CD4-positive, CD25-positive, alpha-beta regulatory T cell (primary cell): ENCODE data around the gene HOMEZ. TPM values are rescaled to one million over a fixed set of nuclear protein-coding genes. Genes with fewer than 3 reads are reported as not detected.
"Not testable (repeated sequence)": the region's sequence is repeated elsewhere in the genome, so short reads cannot be mapped to it uniquely, and the experiment has no call there.

Experiments used
- ATAC-seq, 2 donors: fragments of 150-1000 bp; cut with Tn5 transposase; one replicate each; pipeline ENCODE4 v1.10.0; 2021; ENCODE audit warnings: low read depth in 2 of 2, moderate number of reproducible peaks in 2 of 2, moderate library complexity in 1 of 2
- DNase-seq, 3 donors: peaks; one replicate each; pipeline versions ENCODE4 v3.0.0 to v3.0.0-alpha.2; 2012 to 2022; ENCODE audit warnings: mixed read lengths in 1 of 3
- H3K27ac ChIP-seq: one replicate; pipeline ENCODE4 v1.7.0; 2013; ENCODE audit warnings: mild to moderate bottlenecking, low read length; ENCODE audit not compliant: insufficient read depth, poor library complexity, severe bottlenecking
- H3K27me3 ChIP-seq: one replicate; pipeline ENCODE4 v1.7.0; 2013; ENCODE audit warnings: low read length; ENCODE audit not compliant: control insufficient read depth, insufficient read depth
- H3K36me3 ChIP-seq: one replicate; pipeline ENCODE4 v1.7.0; 2013; ENCODE audit warnings: mild to moderate bottlenecking, low read length, moderate library complexity; ENCODE audit not compliant: control insufficient read depth, insufficient read depth
- H3K4me1 ChIP-seq: 2 replicates; pipeline ENCODE4 v1.7.0; 2013; ENCODE audit warnings: mild to moderate bottlenecking, low read length; ENCODE audit not compliant: insufficient read depth, control insufficient read depth, poor library complexity, severe bottlenecking
- H3K4me3 ChIP-seq: one replicate; pipeline ENCODE4 v1.7.0; 2013; ENCODE audit warnings: low read depth, mild to moderate bottlenecking, low read length, moderate library complexity
- H3K9me3 ChIP-seq, 2 experiments: 1 replicate in 1 of 2; 2 replicates in 1 of 2; pipeline ENCODE4 v1.7.0; 2013; ENCODE audit warnings: low read length in 2 of 2, mild to moderate bottlenecking in 1 of 2, moderate library complexity in 1 of 2; ENCODE audit not compliant: control insufficient read depth in 2 of 2
- H3K27ac Mint-ChIP-seq, 3 donors: one replicate each; pipeline ENCODE4 v1.8.0; 2020 to 2022; ENCODE audit warnings: mild to moderate bottlenecking in 3 of 3, mixed read lengths in 3 of 3, moderate library complexity in 2 of 3
- H3K27me3 Mint-ChIP-seq: one replicate; pipeline ENCODE4 v1.8.0; 2022; ENCODE audit warnings: mild to moderate bottlenecking, mixed read lengths
- H3K36me3 Mint-ChIP-seq: one replicate; pipeline ENCODE4 v1.8.0; 2020; ENCODE audit warnings: mixed read lengths
- H3K4me1 Mint-ChIP-seq, 4 donors: one replicate each; pipeline ENCODE4 v1.8.0; 2020 to 2022; ENCODE audit warnings: mixed read lengths in 4 of 4, mild to moderate bottlenecking in 1 of 4
- H3K4me3 Mint-ChIP-seq, 4 donors: one replicate each; pipeline ENCODE4 v1.8.0; 2020 to 2022; ENCODE audit warnings: mild to moderate bottlenecking in 4 of 4, mixed read lengths in 4 of 4, moderate library complexity in 3 of 4
- H3K9me3 Mint-ChIP-seq, 7 donors: one replicate each; pipeline ENCODE4 v1.8.0; 2020 to 2022; ENCODE audit warnings: mixed read lengths in 7 of 7, mild to moderate bottlenecking in 3 of 7, moderate library complexity in 2 of 7
- polyA plus RNA-seq, 4 donors: library from polyadenylated mRNA; unstranded; fragments of 300-500 nt; fragmentation: Illumina TruSeq; gene quantifications; one replicate each; pipeline ENCODE4 v1.2.3, GENCODE V29; 2021
- total RNA-seq: library from RNA; stranded (reverse); gene quantifications from one replicate; pipeline ENCODE4 v1.2.3, GENCODE V29; 2022

The HOMEZ gene
- total and polyA plus RNA-seq, 5 donors from 2014 or later = 3.3 to 7.4 (median 6.0) TPM

DNA sequence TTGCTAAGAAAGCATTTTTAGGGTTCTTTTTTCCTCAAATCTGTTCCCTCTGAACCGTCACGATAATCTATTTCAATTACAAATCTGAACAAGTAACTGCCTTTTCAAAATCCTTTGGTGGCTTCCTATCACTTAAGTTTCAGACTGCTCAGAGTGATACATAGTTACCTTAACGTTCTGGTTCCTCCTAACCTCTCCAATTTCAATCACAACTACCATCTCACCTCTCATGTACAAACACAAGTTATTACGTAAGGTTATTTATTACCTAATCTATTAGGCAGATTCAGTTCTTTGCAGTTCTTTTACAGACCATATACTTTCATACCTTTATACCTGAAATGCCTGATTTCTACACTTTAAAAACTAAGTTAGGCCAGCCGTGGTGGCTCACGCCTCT is 36.1 kb downstream of the HOMEZ start:
- no peak for ATAC-seq
- Mint-ChIP-seq H3K4me3 (no peak overlapping the region), H3K27me3 (peaks cover 34% of the 10 kb centered on the region), H3K9me3 (no peaks in the 10 kb centered on the region), H3K4me1 (no peaks in the 10 kb centered on the region), H3K36me3 (no peaks in the 10 kb centered on the region), H3K27ac (no peak overlapping the region)
- H3K4me3 ChIP-seq = no peak overlapping the region
- H3K27me3 ChIP-seq = peaks cover 2% of the 10 kb centered on the region
- H3K4me1 ChIP-seq = no peaks in the 10 kb centered on the region
- DNase-seq = no peak
- no peaks in the 10 kb centered on the region for H3K9me3 ChIP-seq
- H3K27ac ChIP-seq = no peak overlapping the region
- no peaks in the 10 kb centered on the region for H3K36me3 ChIP-seq

DNA sequence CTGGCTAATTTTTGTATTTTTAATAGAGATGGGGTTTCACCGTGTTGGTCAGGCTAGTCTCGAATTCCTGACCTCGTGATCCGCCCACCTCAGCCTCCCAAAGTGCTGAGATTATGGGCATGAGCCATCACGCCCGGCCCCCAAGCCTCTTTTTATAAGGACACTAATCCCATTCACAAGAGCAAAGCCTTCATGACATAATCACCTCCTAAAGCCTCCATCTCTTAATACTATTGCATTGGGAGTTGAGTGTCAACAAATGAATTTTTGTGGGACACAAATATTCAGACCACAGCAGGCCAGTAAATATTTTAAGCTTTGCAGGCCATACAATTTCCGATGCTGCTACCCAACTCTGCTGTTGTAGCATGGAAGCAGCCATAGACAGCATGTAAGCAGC is 37.3 kb downstream of the HOMEZ start:
- no peak for DNase-seq
- Mint-ChIP-seq H3K4me3 (no peak overlapping the region), H3K27me3 (peaks cover 34% of the 10 kb centered on the region), H3K27ac (no peak overlapping the region), H3K4me1 (no peaks in the 10 kb centered on the region), H3K9me3 (no peaks in the 10 kb centered on the region), H3K36me3 (no peaks in the 10 kb centered on the region)
- Histone ChIP-seq H3K9me3 (no peaks in the 10 kb centered on the region), H3K4me1 (no peaks in the 10 kb centered on the region), H3K36me3 (no peaks in the 10 kb centered on the region), H3K27ac (no peak overlapping the region), H3K27me3 (peaks cover 2% of the 10 kb centered on the region), H3K4me3 (no peak overlapping the region)
- no peak for ATAC-seq

DNA sequence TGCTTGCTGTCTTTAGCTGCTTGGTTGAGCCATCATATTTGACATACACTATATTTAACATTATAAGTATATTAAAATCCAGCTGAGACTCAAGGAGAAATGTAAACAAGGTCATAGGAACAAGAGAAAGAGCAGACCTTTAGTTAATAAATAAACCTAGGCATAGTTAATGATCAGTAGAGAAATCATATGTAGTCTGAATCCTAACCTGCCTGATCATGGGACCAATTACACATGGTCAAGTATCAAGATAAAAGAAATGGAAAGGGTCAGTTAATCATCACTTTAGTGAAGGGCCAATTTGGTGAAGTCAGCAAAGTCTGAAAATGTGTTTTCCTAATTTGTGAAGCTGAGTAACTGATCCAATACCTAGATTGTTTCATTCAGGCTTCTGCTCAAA is 40.6 kb downstream of the HOMEZ start:
- H3K4me3 ChIP-seq = no peak overlapping the region
- H3K27me3 ChIP-seq = peaks cover 8% of the 10 kb centered on the region
- H3K4me1 ChIP-seq = no peaks in the 10 kb centered on the region
- no peak overlapping the region for H3K4me3 Mint-ChIP-seq
- no peak for ATAC-seq
- no peak overlapping the region for H3K27ac ChIP-seq
- H3K27me3 Mint-ChIP-seq = peaks cover 12% of the 10 kb centered on the region
- no peak for DNase-seq
- H3K9me3 Mint-ChIP-seq = no peaks in the 10 kb centered on the region
- H3K36me3 Mint-ChIP-seq = no peaks in the 10 kb centered on the region
- H3K9me3 ChIP-seq = no peaks in the 10 kb centered on the region
- no peaks in the 10 kb centered on the region for H3K36me3 ChIP-seq
- no peak overlapping the region for H3K27ac Mint-ChIP-seq
- no peaks in the 10 kb centered on the region for H3K4me1 Mint-ChIP-seq

DNA sequence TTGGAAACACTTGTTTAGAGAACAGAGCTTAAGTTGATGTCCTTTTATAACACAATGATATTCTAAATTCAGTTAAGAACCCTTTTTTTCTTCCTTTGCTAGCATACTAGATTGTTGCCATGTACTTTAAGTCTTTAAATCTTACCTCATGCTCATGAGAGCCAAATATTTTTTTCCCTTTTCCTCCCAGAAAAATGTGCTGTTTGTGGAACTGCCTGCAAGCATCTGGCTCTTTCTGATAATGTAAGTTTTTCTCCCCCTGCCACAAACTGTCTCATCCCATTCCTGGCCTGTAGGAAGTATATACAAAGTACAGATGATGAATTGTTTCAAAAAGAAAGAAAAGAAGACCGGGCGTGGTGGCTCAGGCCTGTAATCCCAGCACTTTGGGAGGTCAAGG is 42.9 kb downstream of the HOMEZ start:
- peaks cover under 1% of the 10 kb centered on the region for H3K4me1 ChIP-seq
- peaks cover 0 to under 1% (median 0%) of the 10 kb centered on the region in 4 donors for H3K4me1 Mint-ChIP-seq
- H3K27ac ChIP-seq = no peak overlapping the region
- H3K27me3 Mint-ChIP-seq = peaks cover 12% of the 10 kb centered on the region
- peaks cover 11% of the 10 kb centered on the region for H3K27me3 ChIP-seq
- ATAC-seq = no peak
- H3K9me3 Mint-ChIP-seq = no peaks in the 10 kb centered on the region
- no peak overlapping the region for H3K27ac Mint-ChIP-seq
- H3K4me3 ChIP-seq = no peak overlapping the region
- H3K36me3 Mint-ChIP-seq = no peaks in the 10 kb centered on the region
- H3K36me3 ChIP-seq = no peaks in the 10 kb centered on the region
- H3K4me3 Mint-ChIP-seq = no peak overlapping the region
- no peaks in the 10 kb centered on the region for H3K9me3 ChIP-seq
- DNase-seq = no peak

DNA sequence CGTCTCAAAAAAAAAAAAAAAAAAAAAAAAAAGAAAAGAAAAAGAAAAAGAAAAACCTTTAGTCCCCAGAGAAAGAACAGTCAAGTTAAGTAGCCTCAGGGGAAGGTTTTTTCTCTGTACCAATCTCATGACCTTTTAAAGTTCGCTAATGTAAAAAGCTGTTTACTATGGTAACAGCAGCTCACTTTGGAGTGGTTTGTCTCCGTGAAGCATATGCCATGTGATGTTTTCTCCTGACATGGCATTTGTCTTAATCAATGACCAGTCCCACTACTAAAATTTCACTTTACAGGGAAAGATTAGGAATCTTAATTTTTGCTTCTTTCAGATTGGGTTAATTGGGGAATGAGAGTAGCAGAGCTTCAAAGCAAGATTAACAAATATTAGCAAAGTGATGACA is 43.9 kb downstream of the HOMEZ start:
- peaks cover 14% of the 10 kb centered on the region for H3K27me3 ChIP-seq
- H3K36me3 ChIP-seq = no peaks in the 10 kb centered on the region
- peaks cover 0 to 6% (median 0%) of the 10 kb centered on the region in 4 donors for H3K4me1 Mint-ChIP-seq
- peaks cover 6% of the 10 kb centered on the region for H3K4me1 ChIP-seq
- H3K9me3 Mint-ChIP-seq = no peaks in the 10 kb centered on the region
- H3K27ac ChIP-seq = no peak overlapping the region
- H3K27ac Mint-ChIP-seq = no peak overlapping the region
- H3K27me3 Mint-ChIP-seq = peaks cover 19% of the 10 kb centered on the region
- H3K36me3 Mint-ChIP-seq = no peaks in the 10 kb centered on the region
- ATAC-seq (no peak), DNase-seq (no peak)
- no peaks in the 10 kb centered on the region for H3K9me3 ChIP-seq
- H3K4me3 Mint-ChIP-seq = no peak overlapping the region
- no peak overlapping the region for H3K4me3 ChIP-seq

DNA sequence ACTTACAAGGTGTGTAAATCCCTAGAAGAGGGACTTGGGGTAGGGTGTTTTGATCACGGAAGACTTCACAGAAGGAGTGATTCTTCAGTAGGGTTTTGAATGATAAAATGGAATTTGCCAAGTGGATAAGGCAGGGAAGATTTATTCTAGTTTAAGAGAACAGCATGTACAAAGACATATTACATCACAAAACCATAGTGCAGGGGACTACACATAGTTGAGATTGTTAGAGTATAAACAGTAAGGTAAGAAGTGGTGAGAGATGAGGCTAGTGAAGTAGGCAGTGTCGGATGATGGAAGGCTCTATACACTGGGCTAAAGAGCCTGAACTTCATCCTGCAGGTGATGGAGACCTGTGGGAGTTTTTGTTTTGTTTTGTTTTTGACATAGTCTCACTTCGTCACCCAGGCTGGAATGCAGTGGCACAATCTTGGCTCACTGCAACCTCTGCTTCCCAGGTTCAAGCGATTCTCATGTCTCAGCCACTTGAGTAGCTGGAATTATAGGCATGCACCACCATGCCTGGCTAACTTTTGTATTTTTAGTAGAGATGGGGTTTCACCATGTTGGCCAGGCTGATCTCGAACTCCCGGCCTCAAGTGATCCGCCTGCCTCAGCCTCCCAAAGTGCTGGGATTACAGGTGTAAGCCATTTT is 44.7 kb downstream of the HOMEZ start:
- not testable (repeated sequence) for H3K9me3 ChIP-seq, H3K4me3 Mint-ChIP-seq, H3K27ac ChIP-seq, H3K36me3 Mint-ChIP-seq, H3K27ac Mint-ChIP-seq, H3K4me1 Mint-ChIP-seq, H3K9me3 Mint-ChIP-seq, H3K36me3 ChIP-seq, H3K4me1 ChIP-seq, H3K4me3 ChIP-seq, DNase-seq, ATAC-seq
- peaks cover 19% of the 10 kb centered on the region for H3K27me3 Mint-ChIP-seq
- H3K27me3 ChIP-seq = peaks cover 14% of the 10 kb centered on the region

DNA sequence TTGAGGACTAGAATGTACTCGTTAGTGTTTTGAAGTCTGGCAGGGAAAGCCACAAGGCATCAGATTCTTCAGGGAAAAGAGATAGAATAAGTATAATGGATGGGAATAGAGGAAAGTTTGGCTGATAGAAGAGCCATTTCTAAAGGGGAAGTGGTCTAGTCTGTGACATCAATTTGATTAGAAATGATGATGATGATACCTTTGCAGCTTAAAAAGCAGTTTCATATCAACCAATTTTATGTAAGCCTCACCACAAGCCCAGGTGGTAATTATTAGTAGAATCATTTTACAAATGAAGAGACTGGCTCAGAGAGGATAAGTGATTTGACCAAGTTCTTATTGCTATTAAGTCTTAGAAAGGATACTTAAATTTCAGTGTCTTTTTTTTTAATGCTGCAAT is 45.3 kb downstream of the HOMEZ start:
- Histone ChIP-seq H3K36me3 (no peaks in the 10 kb centered on the region), H3K4me3 (no peak overlapping the region), H3K4me1 (peaks cover 6% of the 10 kb centered on the region), H3K27me3 (peaks cover 14% of the 10 kb centered on the region), H3K9me3 (no peaks in the 10 kb centered on the region), H3K27ac (no peak overlapping the region)
- Mint-ChIP-seq H3K36me3 (no peaks in the 10 kb centered on the region), H3K4me3 (no peak overlapping the region), H3K9me3 (no peaks in the 10 kb centered on the region), H3K27ac (no peak overlapping the region), H3K4me1 (peaks cover 0 to 6% (median 0%) of the 10 kb centered on the region in 4 donors), H3K27me3 (peaks cover 19% of the 10 kb centered on the region)
- DNase-seq (no peak), ATAC-seq (no peak)
